Activated CD8-positive, alpha-beta T cell treated with anti-CD3 and anti-CD28 coated beads, Interleukin-2, amount 10 ng/mL, durations not matched to agents 7 days and 5 days (primary cell): ENCODE measurements around the gene DEFB125. TPM values are rescaled to one million over a fixed set of nuclear protein-coding genes. Genes with fewer than 3 reads are reported as not detected.

Experiments
- ATAC-seq: fragments of 150-1000 bp; cut with Tn5 transposase; one replicate; pipeline ENCODE4 v1.10.0; 2021; ENCODE audit warnings: moderate library complexity
- CTCF ChIA-PET: fragments of 350-600 bp; sonication (Branson Sonifier 250); formaldehyde crosslinking; loops from one replicate; lab custom pipeline; 2021; ENCODE audit warnings: antibody characterized with exemption; lab: Charles Lee
- POLR2A ChIA-PET: fragments of 350-600 bp; sonication (Branson Sonifier 250); formaldehyde crosslinking; loops from one replicate; lab custom pipeline; 2021; ENCODE audit warnings: antibody characterized with exemption; lab: Charles Lee
- DNase-seq: peaks from one replicate; pipeline ENCODE4 v3.0.0-alpha.2; 2020
- H3K27ac Mint-ChIP-seq: one replicate; pipeline ENCODE4 v1.8.0; 2021; ENCODE audit warnings: mild to moderate bottlenecking, mixed read lengths
- H3K27me3 Mint-ChIP-seq: one replicate; pipeline ENCODE4 v1.8.0; 2021; ENCODE audit warnings: low read depth, mixed read lengths
- H3K36me3 Mint-ChIP-seq: one replicate; pipeline ENCODE4 v1.8.0; 2021; ENCODE audit warnings: low read depth, mixed read lengths
- H3K4me1 Mint-ChIP-seq: one replicate; pipeline ENCODE4 v1.8.0; 2021; ENCODE audit warnings: low read depth, mixed read lengths
- H3K4me3 Mint-ChIP-seq: one replicate; pipeline ENCODE4 v1.8.0; 2021; ENCODE audit warnings: mild to moderate bottlenecking, mixed read lengths
- H3K9me3 Mint-ChIP-seq: one replicate; pipeline ENCODE4 v1.8.0; 2022; ENCODE audit warnings: mixed read lengths; ENCODE audit not compliant: insufficient read depth
- total RNA-seq, 2 experiments: library from RNA; stranded (reverse); gene quantifications; one replicate each; pipeline ENCODE4 v1.2.3, GENCODE V29; 2021

Gene DEFB125
- total RNA-seq = not detected

GRCh38 chr20:87401-87800, at the start of gene DEFB125:
Gene DEFB125 (plus strand): TSS chr20:87672. CDS start chr20:87710, 38 bp downstream.
- H3K36me3 Mint-ChIP-seq = no peaks in the 10 kb centered on the region
- peaks cover 46% of the 10 kb centered on the region for H3K27me3 Mint-ChIP-seq
- ATAC-seq (no peak), DNase-seq (no peak)
- ChIA-PET CTCF (no interaction called here), POLR2A (no interaction called here)
- no peak within 1 kb of the TSS for H3K4me3 Mint-ChIP-seq
- H3K4me1 Mint-ChIP-seq = no peaks in the 10 kb centered on the region
- no peaks in the 10 kb centered on the region for H3K9me3 Mint-ChIP-seq
- H3K27ac Mint-ChIP-seq = no peak within 1 kb of the TSS

GRCh38 chr20:60035-60918, 27.2 kb upstream of the DEFB125 start:
- Mint-ChIP-seq H3K36me3 (no peaks in the 10 kb centered on the region), H3K9me3 (no peaks in the 10 kb centered on the region), H3K4me3 (no peak overlapping the region), H3K27ac (no peak overlapping the region), H3K4me1 (no peaks in the 10 kb centered on the region), H3K27me3 (no peaks in the 10 kb centered on the region)
- CTCF ChIA-PET = no interaction called here
- DNase-seq (no peak), ATAC-seq (no peak)
- POLR2A ChIA-PET = no interaction called here

- no peak for DNase-seq
- Mint-ChIP-seq H3K27ac (no peak overlapping the region), H3K4me1 (no peaks in the 10 kb centered on the region), H3K27me3 (no peaks in the 10 kb centered on the region), H3K36me3 (no peaks in the 10 kb centered on the region), H3K4me3 (no peak overlapping the region), H3K9me3 (no peaks in the 10 kb centered on the region)
- ChIA-PET POLR2A (no interaction called here), CTCF (no interaction called here)
- ATAC-seq = no peak
Measured at GRCh38 chr20:61230-61629, 26.2 kb upstream of the DEFB125 start.

GRCh38 chr20:61757-62156, 25.7 kb upstream of the DEFB125 start:
- ChIA-PET POLR2A (no interaction called here), CTCF (no interaction called here)
- DNase-seq = no peak
- no peaks in the 10 kb centered on the region for H3K27me3 Mint-ChIP-seq
- no peaks in the 10 kb centered on the region for H3K36me3 Mint-ChIP-seq
- H3K4me3 Mint-ChIP-seq = no peak overlapping the region
- ATAC-seq = no peak
- H3K4me1 Mint-ChIP-seq = no peaks in the 10 kb centered on the region
- no peak overlapping the region for H3K27ac Mint-ChIP-seq
- no peaks in the 10 kb centered on the region for H3K9me3 Mint-ChIP-seq

- POLR2A ChIA-PET = no interaction called here
- H3K9me3 Mint-ChIP-seq = no peaks in the 10 kb centered on the region
- DNase-seq = no peak
- ATAC-seq = no peak
- H3K4me3 Mint-ChIP-seq = no peak overlapping the region
- no peaks in the 10 kb centered on the region for H3K27me3 Mint-ChIP-seq
- CTCF ChIA-PET = no interaction called here
- H3K36me3 Mint-ChIP-seq = no peaks in the 10 kb centered on the region
- no peak overlapping the region for H3K27ac Mint-ChIP-seq
- H3K4me1 Mint-ChIP-seq = no peaks in the 10 kb centered on the region
Measured at GRCh38 chr20:62487-62886, 25.0 kb upstream of the DEFB125 start.

GRCh38 chr20:64026-64603, 23.4 kb upstream of the DEFB125 start:
- ChIA-PET POLR2A (no interaction called here), CTCF (no interaction called here)
- ATAC-seq (no peak), DNase-seq (no peak)
- Mint-ChIP-seq H3K27me3 (peaks cover 1% of the 10 kb centered on the region), H3K4me1 (no peaks in the 10 kb centered on the region), H3K36me3 (no peaks in the 10 kb centered on the region), H3K27ac (no peak overlapping the region), H3K4me3 (no peak overlapping the region), H3K9me3 (no peaks in the 10 kb centered on the region)

- DNase-seq = no peak
- no peak overlapping the region for H3K4me3 Mint-ChIP-seq
- no peak overlapping the region for H3K27ac Mint-ChIP-seq
- H3K27me3 Mint-ChIP-seq = peaks cover 5% of the 10 kb centered on the region
- ATAC-seq = no peak
- H3K36me3 Mint-ChIP-seq = no peaks in the 10 kb centered on the region
- H3K9me3 Mint-ChIP-seq = no peaks in the 10 kb centered on the region
- no peaks in the 10 kb centered on the region for H3K4me1 Mint-ChIP-seq
- ChIA-PET CTCF (no interaction called here), POLR2A (no interaction called here)
Measured at GRCh38 chr20:64766-65322, 22.6 kb upstream of the DEFB125 start.

GRCh38 chr20:77231-77630, 10.2 kb upstream of the DEFB125 start:
- Mint-ChIP-seq H3K4me3 (no peak overlapping the region), H3K4me1 (no peaks in the 10 kb centered on the region), H3K9me3 (peaks cover 4% of the 10 kb centered on the region), H3K36me3 (no peaks in the 10 kb centered on the region), H3K27ac (no peak overlapping the region), H3K27me3 (peaks cover 33% of the 10 kb centered on the region)
- POLR2A ChIA-PET = no interaction called here
- ATAC-seq (no peak), DNase-seq (no peak)
- CTCF ChIA-PET = no interaction called here

- H3K27me3 Mint-ChIP-seq = peaks cover 34% of the 10 kb centered on the region
- no peak for DNase-seq
- no peak overlapping the region for H3K4me3 Mint-ChIP-seq
- no peak overlapping the region for H3K27ac Mint-ChIP-seq
- CTCF ChIA-PET = no interaction called here
- H3K9me3 Mint-ChIP-seq = peaks cover 4% of the 10 kb centered on the region
- H3K36me3 Mint-ChIP-seq = no peaks in the 10 kb centered on the region
- H3K4me1 Mint-ChIP-seq = no peaks in the 10 kb centered on the region
- POLR2A ChIA-PET = no interaction called here
- no peak for ATAC-seq
Measured at GRCh38 chr20:78338-78737, 9.1 kb upstream of the DEFB125 start.

GRCh38 chr20:79565-79964, 7.9 kb upstream of the DEFB125 start:
- ChIA-PET POLR2A (no interaction called here), CTCF (no interaction called here)
- H3K9me3 Mint-ChIP-seq = peaks cover 4% of the 10 kb centered on the region
- peaks cover 32% of the 10 kb centered on the region for H3K27me3 Mint-ChIP-seq
- DNase-seq (no peak), ATAC-seq (no peak)
- H3K27ac Mint-ChIP-seq = no peak overlapping the region
- H3K4me1 Mint-ChIP-seq = no peaks in the 10 kb centered on the region
- H3K36me3 Mint-ChIP-seq = no peaks in the 10 kb centered on the region
- H3K4me3 Mint-ChIP-seq = no peak overlapping the region

GRCh38 chr20:90651-91050, 3.2 kb downstream of the DEFB125 start:
- ChIA-PET POLR2A (no interaction called here), CTCF (interaction anchor here (0.8 kb wide), 1 partner anchor 18 kb away, joined by 4 read pairs; no protein-coding TSS in a partner anchor)
- H3K36me3 Mint-ChIP-seq = no peaks in the 10 kb centered on the region
- H3K27ac Mint-ChIP-seq = no peak overlapping the region
- ATAC-seq = no peak
- DNase-seq = no peak
- no peak overlapping the region for H3K4me3 Mint-ChIP-seq
- H3K4me1 Mint-ChIP-seq = no peaks in the 10 kb centered on the region
- H3K27me3 Mint-ChIP-seq = peaks cover 40% of the 10 kb centered on the region
- peaks cover 9% of the 10 kb centered on the region for H3K9me3 Mint-ChIP-seq

- DNase-seq = no peak
- ATAC-seq = no peak
- Mint-ChIP-seq H3K9me3 (peaks cover 17% of the 10 kb centered on the region), H3K4me1 (no peaks in the 10 kb centered on the region), H3K36me3 (no peaks in the 10 kb centered on the region), H3K27ac (no peak overlapping the region), H3K4me3 (no peak overlapping the region), H3K27me3 (peaks cover 26% of the 10 kb centered on the region)
- CTCF ChIA-PET = no interaction called here
- POLR2A ChIA-PET = no interaction called here
Measured at GRCh38 chr20:93641-94040, 6.2 kb downstream of the DEFB125 start.
